GM19351 (cell line): ENCODE measurements around the gene EZH2.

Experiments used
- ATAC-seq: cut with Tn5 transposase; IDR thresholded peaks from one replicate; pipeline ENCODE4 v1.9.1; 2021; ENCODE audit warnings: mild to moderate bottlenecking, moderate library complexity; ENCODE audit not compliant: unreplicated experiment

The EZH2 gene

GRCh38 chr7:148901178-148901577 is 17.1 kb upstream of the EZH2 start:
- ATAC-seq: no peak

GRCh38 chr7:148898845-148899484 is 14.9 kb upstream of the EZH2 start:
- ATAC-seq: no peak

GRCh38 chr7:148894591-148894990 is 10.5 kb upstream of the EZH2 start:
- no peak for ATAC-seq

- no peak for ATAC-seq
These were observed 9.0 kb upstream of the EZH2 start for GRCh38 chr7:148893071-148893470.

- no peak for ATAC-seq
These were observed 4.2 kb upstream of the EZH2 start for GRCh38 chr7:148888300-148888699.

GRCh38 chr7:148886844-148887243 is 2.8 kb upstream of the EZH2 start:
- ATAC-seq: no peak

- peak; percentile 86 for ATAC-seq
These were observed 370 bp upstream of the EZH2 start for GRCh38 chr7:148884299-148885022.

GRCh38 chr7:148883266-148884048 is 634 bp downstream of the EZH2 start:
- ATAC-seq: peak; percentile 26

- ATAC-seq: no peak
These were observed 1.2 kb downstream of the EZH2 start for GRCh38 chr7:148882841-148883265.

GRCh38 chr7:148882192-148882591 is 1.9 kb downstream of the EZH2 start:
- no peak for ATAC-seq

GRCh38 chr7:148878317-148878716 is 5.8 kb downstream of the EZH2 start:
- no peak for ATAC-seq

- ATAC-seq: no peak
These were observed 6.6 kb downstream of the EZH2 start for GRCh38 chr7:148877517-148877916.

- ATAC-seq: no peak
These were observed 11.9 kb downstream of the EZH2 start for GRCh38 chr7:148872188-148872587.

- no peak for ATAC-seq
These were observed 12.5 kb downstream of the EZH2 start for GRCh38 chr7:148871551-148871950.

- ATAC-seq: no peak
These were observed 13.1 kb downstream of the EZH2 start for GRCh38 chr7:148871030-148871429.

GRCh38 chr7:148868378-148868674 is 15.8 kb downstream of the EZH2 start:
- no peak for ATAC-seq

GRCh38 chr7:148867596-148868377 is 16.3 kb downstream of the EZH2 start:
- ATAC-seq: no peak

GRCh38 chr7:148866362-148866761 is 17.7 kb downstream of the EZH2 start:
- ATAC-seq: no peak

- no peak for ATAC-seq
These were observed 18.8 kb downstream of the EZH2 start for GRCh38 chr7:148865283-148865682.

GRCh38 chr7:148863324-148863723 is 20.8 kb downstream of the EZH2 start:
- no peak for ATAC-seq

- ATAC-seq: no peak
These were observed 21.6 kb downstream of the EZH2 start for GRCh38 chr7:148862481-148862880.
